ENCODE results near the gene ZSCAN21.

- no peak for TF ChIP-seq CTCF (conservative IDR thresholded peaks at IDR 0.05; ENCODE audit: low read length)
- TF ChIP-seq EZH2phosphoT487 (IDR thresholded peaks at IDR 0.05; ENCODE audit: borderline replicate concordance, low read depth, low read length): no peak
Measured at GRCh38 chr7:100015232-100016214, 34.1 kb upstream of the ZSCAN21 start, which contains the start of gene ZKSCAN1.
